HG02763 (cell line): ENCODE results near the gene TMEM237.

Experiments used
- ATAC-seq: cut with Tn5 transposase; IDR thresholded peaks from one replicate; pipeline ENCODE4 v1.9.1; 2021; ENCODE audit warnings: mild to moderate bottlenecking, moderate library complexity; ENCODE audit not compliant: unreplicated experiment

Gene TMEM237

GRCh38 chr2:201642579-201643215 is 606 bp downstream of the TMEM237 start:
- ATAC-seq: peak; percentile 84

GRCh38 chr2:201642086-201642578 is 1.2 kb downstream of the TMEM237 start:
- ATAC-seq: peak; percentile 23

DNA sequence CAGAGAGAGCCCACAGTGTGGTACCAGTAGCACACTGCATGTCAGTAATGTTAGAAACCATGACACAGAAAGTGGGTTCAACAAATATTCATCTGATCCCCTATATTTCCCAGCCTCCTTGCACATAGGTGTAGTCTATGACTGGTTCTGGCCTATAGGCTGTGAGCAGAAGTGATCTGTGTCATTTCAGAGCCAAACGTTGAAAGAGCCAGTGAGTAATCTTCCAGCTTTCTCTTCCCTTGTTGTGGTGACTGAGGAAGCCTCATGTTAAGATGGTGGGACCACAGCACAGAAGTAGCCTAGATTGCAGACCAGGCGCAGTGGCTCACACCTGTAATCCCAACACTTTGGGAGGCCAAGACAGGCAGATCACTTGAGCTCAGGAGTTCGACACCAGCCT is 4.1 kb downstream of the TMEM237 start:
- ATAC-seq: no peak

DNA sequence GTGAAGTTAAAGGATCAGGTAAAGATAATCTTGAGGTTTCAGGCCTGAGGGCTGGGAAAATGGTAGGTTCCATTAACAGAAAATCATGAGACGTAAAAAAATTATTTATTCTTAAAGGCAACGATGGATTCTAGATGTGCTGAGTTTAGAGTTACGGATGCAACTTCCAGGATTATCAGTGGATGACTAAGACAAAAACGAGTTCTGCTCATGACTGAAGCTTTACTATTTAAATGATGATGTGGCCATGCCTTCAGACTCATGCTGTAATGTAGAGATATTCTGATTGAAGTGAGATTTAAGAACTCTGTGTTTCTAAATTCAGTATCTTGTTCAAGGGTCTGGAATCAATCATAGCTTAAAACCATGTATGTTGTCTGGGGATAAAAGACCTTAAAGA is 5.0 kb downstream of the TMEM237 start:
- ATAC-seq: no peak

DNA sequence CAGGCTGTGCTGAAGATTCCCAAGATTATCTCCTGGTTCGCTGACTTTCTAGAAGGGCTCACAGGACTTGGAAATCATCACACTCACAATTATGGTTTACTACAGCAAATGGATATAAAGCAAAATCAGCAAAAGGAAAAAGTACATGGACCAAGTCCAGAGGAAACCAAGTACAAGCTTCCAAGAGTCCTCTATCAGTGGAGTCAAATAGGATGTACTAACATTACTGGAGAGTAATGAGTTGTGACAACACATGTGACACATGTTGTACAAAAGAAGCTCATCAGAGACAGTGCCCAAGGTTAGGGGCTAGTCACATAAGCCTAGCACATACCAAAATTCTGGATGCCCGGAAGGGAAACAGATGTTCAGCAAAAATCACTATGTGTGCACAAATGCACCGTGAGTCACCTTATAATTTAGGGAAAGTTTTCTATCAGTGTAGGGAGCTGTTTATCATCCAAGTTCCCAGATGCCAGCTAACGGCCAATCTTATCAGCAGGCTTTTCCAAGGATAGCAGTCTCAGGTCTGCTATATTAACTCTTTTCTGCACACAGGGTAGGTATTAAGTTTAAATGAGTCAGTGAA is 9.5 kb downstream of the TMEM237 start:
- ATAC-seq: no peak

GRCh38 chr2:201631041-201631440 is 12.3 kb downstream of the TMEM237 start:
- ATAC-seq: no peak

GRCh38 chr2:201630577-201630976 is 12.7 kb downstream of the TMEM237 start:
- ATAC-seq: no peak

DNA sequence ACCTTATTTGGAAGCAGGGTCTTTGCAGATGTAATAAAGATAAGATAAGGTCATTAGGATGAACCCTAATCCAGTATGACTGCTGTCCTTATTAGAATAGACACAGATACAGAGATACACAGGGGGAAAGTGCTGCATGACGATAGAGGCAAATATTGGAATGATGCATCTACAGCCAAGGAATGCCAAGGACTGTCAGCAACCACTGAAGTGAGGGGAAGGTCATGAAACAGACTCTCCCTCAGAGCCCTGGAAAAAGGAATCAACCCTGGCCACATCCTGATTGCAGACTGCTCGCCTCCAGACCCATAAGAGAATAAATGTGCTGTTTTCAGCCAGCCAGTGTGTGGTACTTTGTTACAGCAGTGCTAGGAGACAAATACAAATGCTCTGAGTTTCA is 14.8 kb downstream of the TMEM237 start:
- no peak for ATAC-seq

- ATAC-seq: no peak
Observed at GRCh38 chr2:201622306-201622970, 20.9 kb downstream of the TMEM237 start.

- ATAC-seq: no peak
Observed at GRCh38 chr2:201621293-201621999, 21.9 kb downstream of the TMEM237 start.

GRCh38 chr2:201618744-201619662 is 24.3 kb downstream of the TMEM237 start:
- no peak for ATAC-seq

DNA sequence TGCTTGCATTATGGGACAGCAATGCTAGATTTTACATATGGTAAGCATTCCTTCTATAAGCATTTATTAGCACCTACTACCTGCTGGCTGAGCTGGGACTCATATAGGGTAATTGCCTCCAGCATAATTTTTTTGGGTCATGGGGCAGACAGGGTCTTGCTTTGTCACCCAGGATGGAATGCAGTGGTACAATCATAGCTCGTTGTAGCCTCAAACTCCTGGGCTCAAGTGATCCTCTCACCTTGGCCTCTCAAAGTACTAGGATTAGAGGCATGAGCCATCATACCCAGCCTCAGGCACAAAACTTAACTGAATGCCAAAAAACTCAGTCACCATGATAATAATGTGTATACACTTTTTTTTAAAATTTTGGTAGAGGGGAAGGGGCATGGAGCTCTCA is 35.3 kb downstream of the TMEM237 start:
- ATAC-seq: no peak

DNA sequence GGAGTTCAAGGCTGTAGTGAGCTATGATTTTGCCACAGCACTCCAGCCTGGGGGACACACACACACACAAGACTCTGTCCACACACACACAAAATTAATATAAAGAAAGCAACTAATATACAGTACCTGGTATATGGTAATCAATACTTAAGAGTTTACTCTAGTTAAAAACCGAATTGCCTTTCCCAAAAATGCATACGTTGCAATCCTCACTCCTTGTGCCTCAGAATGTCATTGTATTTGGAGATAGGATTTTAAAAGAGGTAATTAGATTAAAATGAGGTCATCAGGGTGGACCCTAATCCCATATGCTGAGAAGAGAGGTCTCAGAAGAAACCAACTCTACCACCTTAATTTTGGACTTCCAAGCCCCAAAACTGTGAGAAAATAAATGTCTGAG is 35.7 kb downstream of the TMEM237 start:
- ATAC-seq: no peak

DNA sequence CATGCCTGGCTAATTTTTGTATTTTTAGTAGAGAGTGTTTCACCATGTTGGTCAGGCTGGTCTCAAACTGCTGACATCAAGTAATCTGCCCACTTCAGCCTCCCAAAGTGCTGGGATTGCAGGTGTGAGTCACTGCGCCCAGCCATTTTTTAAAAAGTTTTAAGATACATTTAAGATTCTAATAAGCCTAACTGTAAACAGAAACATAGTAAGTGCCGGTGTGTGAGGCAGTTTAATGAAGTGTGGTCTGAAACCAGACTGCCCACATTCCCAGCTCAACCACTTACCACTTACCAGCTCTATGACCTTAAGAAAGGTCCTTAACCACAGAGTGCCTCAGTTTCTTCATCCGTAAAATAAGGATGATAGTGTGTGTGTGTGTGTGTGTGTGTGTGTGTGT is 42.4 kb downstream of the TMEM237 start:
- ATAC-seq: no peak

GRCh38 chr2:201597397-201597796 is 45.9 kb downstream of the TMEM237 start:
- no peak for ATAC-seq

GRCh38 chr2:201580486-201580885 is 62.8 kb downstream of the TMEM237 start:
- ATAC-seq: no peak

DNA sequence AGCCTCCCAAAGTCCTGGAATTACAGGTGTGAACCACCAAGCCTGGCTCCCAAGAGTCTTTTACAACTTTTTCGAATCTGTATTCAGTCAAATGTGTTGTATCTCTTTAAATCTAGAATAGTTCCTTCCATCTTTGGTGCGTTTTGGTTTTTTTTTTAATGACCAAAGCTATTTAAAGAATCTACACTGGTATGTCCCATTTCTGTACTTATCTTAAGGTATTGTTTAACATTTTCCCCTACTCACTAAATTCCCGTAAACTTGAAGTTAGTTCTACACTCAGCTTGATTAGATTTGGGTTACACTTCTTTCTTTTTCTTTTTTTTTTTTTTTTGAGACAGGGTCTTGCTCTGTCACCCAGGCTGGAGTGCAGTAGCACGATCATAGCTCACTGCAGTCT is 63.8 kb downstream of the TMEM237 start:
- ATAC-seq: no peak

GRCh38 chr2:201575971-201576370 is 67.3 kb downstream of the TMEM237 start:
- no peak for ATAC-seq

DNA sequence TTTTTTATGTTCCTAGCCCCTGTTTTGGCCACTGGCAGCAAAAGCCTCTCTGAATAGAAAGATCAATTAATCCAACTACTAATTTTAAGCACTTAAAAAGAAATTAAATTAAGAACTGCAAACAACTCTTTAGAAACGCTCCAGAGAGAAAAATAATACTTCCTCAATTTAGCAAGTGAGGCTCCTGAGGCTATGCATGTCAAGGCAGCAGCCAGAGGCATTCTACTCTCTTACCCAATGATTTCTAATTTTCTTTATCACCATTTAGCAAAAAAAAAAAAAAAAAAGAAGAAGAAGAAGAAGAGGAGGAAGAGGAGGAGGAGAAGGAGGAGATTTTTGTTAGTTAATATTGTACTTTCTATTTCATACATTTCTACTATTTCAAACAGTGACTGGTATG is 68.5 kb downstream of the TMEM237 start:
- ATAC-seq: no peak

DNA sequence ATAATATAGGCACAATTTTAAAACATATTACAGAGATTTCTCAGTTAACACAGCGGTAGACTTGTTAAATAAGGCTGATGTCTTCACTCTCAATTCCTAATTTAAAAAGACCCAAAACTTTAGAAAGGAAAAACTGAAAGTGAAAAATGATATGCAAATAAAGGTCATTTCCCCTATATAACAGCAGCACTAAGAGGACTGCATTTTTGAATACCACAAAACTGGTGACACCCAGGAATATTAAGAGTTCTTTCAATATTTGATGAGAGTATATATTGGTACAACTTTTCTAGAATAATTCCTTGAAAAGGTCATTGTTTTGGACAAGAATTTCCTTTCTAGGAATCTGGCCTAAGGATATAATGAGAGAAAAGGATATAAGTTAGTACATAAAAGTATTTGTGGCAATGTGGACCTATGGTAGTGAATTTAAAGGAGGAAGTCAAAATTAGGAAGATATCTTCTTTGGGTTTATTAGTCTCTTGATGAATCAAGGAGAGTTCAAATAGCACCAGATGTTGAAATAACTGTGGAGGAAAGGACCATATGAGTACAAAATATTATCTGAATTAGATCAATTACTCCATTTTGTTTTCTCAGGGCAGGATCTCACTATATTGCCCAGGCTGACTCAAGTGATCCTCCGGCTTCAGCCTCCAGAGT is 70.3 kb downstream of the TMEM237 start:
- ATAC-seq: no peak
